ENCODE measurements around the gene RABL6.
"Not testable (repeated sequence)": the region's sequence is repeated elsewhere in the genome, so short reads cannot be mapped to it uniquely, and the experiment has no call there.

RABL6 gene

DNA sequence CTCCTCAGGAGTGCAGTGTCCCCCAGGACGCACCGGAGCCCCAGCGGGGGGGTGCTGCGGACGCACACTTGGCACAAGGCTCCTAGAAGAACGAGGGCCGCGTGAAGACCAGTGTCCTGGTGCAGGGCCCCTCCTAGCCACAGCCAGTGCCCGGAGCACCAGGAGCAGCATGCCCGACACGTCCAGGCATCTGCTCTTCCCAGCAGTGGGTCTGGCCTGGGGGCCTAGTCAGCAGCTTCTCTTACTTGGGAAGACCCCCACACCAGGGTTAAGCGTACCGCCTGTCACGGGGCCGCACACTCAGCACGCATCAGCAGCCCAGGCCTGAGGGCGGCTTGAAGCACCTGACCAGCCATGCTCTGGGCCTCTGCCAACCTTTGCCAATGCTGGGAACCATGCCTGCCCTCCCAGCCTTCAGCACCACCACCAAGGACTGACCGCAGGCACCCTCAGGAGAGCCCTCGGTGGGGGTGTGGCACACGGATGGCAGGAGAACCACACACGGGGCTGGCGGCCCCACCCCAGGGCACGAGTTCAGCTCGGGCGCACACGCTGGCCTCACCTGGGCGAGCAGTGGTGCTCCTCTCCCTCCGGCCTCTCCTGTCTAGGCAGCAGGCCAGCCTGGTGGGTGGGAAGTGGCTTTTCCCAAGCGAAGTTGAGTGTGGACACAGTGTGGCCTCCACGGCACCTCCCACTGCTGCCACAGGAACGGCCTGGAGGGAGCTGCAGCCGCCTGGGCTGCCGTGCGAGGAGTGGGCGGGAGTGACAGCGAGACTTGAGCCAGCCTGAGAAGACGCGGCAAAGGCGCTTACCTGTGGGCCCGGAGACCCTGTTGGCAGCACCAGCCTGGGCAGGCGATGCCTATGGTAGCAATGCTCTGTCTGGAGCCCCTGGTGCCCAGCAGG is 22.5 kb downstream of the RABL6 start:
- no peak overlapping the region for H3K4me3 ChIP-seq (ENCODE audit: low read depth, low read length)
- DNase-seq (ENCODE audit: low read depth) = no peak

DNA sequence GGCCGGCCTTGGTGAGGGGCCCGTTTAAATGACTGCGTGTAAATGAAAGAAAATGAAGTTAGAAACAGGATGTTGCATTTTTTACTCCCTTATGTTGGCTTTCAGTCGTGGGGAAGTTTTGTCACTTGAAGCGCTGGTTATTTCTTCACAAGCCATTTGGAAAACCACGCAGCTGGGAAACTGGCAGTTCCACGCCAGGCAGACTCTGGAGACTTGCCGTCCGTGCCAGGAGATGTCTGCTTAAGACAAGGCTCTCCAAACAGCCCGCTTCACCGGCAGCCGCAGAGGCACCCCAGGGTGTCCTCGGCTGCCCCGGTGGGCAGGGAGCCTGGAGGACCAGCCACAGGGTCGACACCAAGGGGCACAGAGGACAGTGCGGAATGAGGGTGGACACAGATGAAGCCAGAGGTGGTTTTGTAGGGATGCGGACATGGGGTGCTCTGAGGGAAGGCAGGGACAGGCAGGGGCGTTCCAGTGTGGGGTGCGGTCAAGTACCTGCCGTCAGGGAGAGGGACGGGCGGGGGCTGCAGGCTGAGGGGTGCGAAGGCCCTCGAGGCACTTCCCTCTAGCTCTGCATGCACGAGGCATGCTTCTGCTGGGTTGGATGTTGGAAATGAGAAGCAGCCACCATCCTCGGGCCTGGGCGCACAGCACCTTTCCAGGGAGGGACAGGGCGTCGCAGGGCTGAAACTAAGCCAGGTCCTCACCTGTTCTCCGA is 23.4 kb downstream of the RABL6 start:
- DNase-seq (ENCODE audit: low read depth) = no peak
- no peak overlapping the region for H3K4me3 ChIP-seq (ENCODE audit: low read depth, low read length)

DNA sequence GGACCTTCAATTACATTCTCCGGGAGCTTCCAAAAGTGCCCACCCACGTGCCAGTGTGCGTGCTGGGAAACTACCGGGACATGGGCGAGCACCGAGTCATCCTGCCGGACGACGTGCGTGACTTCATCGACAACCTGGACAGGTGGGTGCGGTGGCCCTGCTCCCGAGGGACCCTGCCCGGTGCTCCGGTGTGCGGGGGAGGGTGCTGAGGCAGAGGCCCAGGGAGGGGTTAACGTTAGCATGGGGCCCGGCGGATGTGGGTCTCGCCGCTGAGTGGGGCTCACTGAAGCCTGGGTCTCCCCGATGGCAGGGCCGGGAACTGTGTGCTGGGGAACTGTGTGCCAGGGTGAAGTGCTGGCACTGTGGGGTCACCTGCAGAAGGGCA is 24.0 kb downstream of the RABL6 start:
- DNase-seq (ENCODE audit: low read depth) = no peak
- H3K4me3 ChIP-seq (ENCODE audit: low read depth, low read length) = no peak overlapping the region

DNA sequence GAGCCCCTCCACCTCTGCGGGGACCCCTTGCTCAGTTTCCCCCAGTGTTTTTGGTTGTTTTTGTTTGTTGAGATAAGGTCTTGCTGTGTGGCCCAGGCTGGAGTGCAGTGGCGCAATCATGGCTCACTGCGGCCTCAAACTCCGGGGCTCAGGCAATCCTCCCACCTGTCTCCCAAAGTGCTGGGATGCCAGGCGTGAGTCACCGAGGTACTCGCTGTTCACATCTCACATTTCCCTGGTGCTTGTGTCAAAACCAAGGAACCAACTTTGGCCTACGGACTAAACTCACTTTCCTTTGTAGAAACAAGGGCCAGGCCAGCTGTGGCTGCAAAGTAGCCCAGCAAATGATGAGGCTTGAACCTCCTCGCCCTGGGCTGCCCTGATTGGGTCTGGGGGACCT is 24.8 kb downstream of the RABL6 start:
- no peak for DNase-seq (ENCODE audit: low read depth)
- no peak overlapping the region for H3K4me3 ChIP-seq (ENCODE audit: low read depth, low read length)

DNA sequence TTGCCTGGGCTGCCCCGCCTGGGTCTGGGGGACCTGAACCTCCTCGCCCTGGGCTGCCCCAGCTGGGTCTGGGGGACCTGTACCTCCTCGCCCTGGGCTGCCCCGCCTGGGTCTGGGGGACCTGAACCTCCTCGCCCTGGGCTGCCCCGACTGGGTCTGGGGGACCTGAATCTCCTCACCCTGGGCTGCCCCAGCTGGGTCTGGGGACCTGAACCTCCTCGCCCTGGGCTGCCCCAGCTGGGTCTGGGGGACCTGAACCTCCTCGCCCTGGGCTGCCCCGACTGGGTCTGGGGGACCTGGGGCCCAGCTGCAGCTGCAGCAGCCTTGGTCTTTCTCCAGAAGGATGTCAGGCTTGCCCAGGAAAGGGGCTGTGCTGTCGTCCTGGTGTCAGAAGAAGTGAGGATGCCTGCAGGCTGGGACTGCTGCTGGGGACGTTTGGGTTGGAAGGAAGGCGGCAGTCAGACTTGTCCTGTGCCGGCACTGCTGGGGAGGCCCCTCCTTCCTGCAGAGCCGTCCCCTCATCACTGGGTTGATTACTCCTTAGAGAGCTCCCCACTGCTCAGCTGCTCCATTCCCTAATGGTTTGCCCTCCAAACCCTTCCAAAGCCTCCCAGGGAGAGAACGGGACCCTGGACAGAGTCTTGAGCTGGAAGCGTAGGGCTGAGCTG is 25.8 kb downstream of the RABL6 start:
- not testable (repeated sequence) for DNase-seq (ENCODE audit: low read depth)

DNA sequence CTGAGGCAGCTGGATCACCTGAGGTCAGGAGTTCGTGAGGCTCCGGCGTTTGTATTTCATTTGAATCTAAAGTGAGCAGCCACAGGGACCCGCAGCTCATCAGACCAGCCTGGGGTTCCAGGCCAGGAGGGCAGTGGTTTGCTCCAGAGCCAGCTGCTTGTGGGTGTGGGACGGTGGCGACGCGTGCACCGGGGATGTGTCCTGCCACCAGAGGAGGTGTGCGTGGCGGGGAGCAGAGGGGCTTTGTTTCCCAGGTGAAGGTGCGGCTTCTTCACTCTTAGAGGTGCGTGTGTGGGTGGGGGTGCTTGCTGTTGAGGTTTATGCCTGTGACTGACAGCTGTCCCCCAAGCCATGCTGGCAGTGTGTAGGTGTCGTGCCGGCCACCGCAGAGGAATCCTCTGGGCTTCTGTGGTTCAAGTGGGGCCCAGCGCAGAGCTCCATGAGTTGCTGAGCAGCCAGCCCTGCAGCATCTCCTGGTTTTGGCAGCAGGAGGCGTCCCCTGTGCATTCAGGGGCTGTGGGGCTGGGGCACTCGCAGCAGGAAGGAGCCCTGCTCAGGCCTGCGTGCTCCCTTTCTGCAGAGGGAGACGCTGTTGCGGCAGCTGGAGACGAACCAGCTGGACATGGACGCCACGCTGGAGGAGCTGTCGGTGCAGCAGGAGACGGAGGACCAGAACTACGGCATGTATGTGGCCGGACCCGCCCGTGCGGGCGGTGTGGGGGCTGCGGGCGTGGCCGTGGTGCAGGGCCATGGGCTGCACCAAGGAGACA is 27.6 kb downstream of the RABL6 start:
- DNase-seq (ENCODE audit: low read depth) = no peak
- no peak overlapping the region for H3K4me3 ChIP-seq (ENCODE audit: low read depth, low read length)

More for the DNA sequence above, 25.8 kb downstream of the RABL6 start:
- H3K4me3 ChIP-seq (ENCODE audit: low read depth, low read length) = not testable (repeated sequence)

DNA sequence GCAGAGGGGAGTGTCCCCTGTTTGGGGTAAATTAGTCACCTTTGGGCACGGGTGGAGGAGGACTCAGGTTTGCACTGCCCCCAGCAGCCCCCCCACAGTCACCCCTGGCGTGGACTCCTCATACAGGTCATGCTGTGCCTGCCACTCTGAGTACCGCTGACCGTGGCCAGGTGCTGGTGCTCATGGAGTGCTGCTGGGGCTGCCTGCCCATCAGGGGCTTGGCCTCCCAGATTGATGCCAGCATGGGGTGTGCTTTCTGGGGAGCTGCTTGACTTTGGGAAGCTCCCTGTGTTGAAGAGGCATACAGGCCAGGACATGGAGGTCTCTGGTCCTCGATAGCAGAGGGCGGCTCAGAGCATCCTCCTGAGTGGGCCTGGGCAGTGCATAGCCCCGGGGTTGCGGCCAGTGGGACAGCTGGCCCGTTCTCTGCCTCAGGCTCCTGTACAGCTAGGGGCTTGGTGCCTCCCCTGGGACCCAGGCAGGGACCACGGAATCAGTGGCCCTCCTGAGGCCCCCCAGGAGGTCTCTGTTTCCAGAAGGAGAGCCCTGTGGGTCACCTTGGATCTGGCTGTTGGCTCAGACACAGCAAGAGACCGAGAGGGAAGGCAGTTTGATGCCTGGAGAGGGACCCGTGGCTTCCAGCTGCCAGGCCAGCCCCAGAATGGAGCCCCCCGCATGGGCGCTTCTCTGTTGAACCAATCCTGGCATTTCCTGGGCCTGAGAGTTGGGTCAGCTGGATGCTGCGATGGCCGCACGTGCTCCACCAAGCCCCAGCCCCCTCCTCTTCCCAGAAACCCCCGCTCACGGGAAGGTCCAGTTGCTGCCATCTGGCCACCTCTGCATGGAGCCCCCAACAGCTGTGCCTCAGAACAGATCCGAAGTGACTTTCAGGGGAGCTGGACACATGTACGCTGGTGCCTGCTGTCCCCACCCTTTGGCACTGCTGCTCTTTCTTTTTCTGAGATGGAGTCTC is 28.5 kb downstream of the RABL6 start:
- DNase-seq (ENCODE audit: low read depth) = no peak
- H3K4me3 ChIP-seq (ENCODE audit: low read depth, low read length) = no peak overlapping the region

DNA sequence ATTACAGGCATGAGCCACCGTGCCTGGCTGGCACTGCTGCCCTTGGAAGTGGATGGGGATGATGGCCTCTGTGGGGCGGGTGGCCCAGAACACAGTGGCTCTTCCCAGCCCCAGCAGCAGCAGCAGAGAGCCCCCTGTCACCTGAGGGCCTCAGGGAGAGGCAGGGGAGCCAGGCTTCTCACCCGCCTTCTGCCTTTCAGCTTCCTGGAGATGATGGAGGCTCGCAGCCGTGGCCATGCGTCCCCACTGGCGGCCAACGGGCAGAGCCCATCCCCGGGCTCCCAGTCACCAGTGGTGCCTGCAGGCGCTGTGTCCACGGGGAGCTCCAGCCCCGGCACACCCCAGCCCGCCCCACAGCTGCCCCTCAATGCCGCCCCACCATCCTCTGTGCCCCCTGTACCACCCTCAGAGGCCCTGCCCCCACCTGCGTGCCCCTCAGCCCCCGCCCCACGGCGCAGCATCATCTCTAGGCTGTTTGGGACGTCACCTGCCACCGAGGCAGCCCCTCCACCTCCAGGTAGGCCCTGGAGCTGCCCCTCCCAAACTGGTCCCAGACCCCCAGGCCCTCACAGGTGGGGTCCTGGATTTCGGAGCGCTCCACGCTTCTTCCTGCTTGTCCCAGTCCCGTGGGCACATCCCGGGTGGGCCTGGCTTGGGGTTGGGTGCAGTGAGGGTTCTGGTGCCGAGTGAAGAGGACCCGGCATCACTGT is 29.6 kb downstream of the RABL6 start:
- DNase-seq (ENCODE audit: low read depth) = no peak

DNA sequence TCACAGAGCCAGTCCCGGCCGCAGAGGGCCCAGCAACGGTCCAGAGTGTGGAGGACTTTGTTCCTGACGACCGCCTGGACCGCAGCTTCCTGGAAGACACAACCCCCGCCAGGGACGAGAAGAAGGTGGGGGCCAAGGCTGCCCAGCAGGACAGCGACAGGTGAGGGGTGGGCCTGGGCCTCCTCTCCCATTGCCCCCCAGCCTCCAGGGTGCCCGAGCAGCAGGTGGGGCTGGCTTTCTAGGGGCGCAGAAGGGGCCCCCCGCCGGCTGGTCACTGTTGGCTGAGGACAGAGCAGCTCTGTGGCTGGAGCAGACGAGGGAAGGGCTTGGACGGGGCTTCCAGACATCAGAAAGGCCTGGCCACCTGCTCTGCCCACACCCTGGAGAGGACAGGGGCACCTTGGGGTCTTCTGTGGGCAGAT is 30.1 kb downstream of the RABL6 start:
- H3K4me3 ChIP-seq (ENCODE audit: low read depth, low read length); DNase-seq (ENCODE audit: low read depth): not testable (repeated sequence)

More for the DNA sequence above, 29.6 kb downstream of the RABL6 start:
- H3K4me3 ChIP-seq (ENCODE audit: low read depth, low read length) = no peak overlapping the region

DNA sequence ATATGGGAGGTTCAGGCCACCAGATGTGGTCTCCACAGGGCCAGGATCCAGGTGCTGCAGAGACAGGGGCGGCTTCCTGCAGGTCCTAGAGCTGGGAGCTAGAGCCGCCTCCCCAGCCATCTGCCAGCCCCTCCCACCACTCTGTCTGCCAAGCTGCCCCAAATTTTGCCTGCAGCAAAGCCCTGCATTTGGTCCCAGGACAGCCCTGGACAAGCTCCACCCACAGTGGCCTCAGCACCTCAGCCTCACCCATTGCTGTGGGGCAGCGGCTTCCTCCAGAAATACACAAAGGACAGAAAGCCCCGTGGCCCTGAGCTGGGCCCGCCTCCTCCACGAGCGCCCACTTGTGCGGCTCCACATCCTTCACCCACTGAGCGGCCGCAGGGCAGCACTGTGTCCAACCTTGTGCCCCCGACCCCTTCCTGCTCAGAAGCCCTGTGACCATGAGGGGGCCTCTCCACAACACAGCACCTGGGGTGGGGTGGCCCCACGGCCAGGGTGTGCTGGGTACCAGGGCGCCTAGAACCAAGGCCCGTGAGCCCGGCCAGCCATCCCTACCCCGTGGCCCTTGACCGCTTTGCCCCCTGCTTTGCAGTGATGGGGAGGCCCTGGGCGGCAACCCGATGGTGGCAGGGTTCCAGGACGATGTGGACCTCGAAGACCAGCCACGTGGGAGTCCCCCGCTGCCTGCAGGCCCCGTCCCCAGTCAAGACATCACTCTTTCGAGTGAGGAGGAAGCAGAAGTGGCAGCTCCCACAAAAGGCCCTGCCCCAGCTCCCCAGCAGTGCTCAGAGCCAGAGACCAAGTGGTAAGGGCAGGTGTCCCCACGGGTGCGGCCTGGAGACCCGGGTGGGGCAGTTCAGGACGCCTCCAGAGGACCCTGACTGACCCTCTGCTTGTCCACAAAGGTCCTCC is 30.8 kb downstream of the RABL6 start:
- no peak overlapping the region for H3K4me3 ChIP-seq (ENCODE audit: low read depth, low read length)
- no peak for DNase-seq (ENCODE audit: low read depth)

DNA sequence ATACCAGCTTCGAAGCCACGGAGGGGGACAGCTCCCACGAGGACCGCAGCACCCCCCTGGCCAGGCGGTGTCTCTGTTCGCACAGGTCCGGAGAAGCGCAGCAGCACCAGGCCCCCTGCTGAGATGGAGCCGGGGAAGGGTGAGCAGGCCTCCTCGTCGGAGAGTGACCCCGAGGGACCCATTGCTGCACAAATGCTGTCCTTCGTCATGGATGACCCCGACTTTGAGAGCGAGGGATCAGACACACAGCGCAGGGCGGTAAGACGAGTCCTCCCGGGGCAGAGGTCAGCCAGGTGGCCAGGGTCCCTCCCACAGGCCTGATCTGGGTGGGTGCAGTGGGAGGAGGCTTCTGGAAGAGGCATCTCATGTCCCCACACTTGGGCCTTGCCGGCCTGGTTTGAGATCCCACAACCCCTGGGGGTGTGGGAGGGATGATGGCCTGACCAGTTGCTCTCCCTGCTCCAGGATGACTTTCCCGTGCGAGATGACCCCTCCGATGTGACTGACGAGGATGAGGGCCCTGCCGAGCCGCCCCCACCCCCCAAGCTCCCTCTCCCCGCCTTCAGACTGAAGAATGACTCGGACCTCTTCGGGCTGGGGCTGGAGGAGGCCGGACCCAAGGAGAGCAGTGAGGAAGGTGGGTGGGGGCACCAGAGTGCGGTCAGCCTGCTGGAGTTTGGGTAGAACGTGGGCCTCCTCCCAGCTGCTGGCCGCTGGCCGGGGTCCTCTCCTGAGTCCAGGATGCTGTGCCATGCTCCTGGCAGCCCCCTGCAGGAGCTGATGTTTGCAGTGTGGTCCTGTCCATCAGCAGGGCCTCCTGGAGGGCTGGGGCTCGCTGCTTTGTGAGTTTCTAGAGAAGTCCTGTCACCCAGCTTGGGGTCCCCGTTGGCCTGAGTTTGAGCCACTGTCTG is 31.7 kb downstream of the RABL6 start:
- H3K4me3 ChIP-seq (ENCODE audit: low read depth, low read length) = no peak overlapping the region
- no peak for DNase-seq (ENCODE audit: low read depth)

DNA sequence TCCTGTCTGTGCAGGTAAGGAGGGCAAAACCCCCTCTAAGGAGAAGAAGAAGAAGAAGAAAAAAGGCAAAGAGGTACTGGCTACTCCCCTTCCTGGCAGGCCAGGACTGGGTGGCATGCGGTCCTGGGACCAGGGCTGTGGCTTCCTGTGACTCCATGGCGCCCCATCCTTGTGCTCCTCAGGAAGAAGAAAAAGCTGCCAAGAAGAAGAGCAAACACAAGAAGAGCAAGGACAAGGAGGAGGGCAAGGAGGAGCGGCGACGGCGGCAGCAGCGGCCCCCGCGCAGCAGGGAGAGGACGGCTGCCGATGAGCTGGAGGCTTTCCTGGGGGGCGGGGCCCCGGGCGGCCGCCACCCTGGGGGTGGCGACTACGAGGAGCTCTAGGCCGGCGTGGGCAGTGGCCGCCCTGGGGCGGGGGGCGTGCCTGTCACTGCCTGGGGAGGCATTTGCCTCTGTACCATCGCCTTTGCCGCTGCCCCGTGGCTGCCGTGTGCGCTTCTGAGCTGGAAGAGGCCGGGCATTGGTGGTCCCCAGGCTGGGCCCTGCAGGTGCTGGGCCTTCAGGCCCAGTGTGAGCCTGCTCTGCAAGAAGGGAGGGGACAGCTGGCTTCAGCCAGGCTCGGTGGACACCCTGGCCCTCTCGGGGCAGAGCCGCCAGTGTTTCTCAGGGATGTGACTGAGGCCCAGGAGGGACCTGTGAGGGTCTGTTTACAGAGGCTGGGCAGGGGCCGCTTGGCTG is 32.6 kb downstream of the RABL6 start:
- DNase-seq (ENCODE audit: low read depth) = no peak

DNA sequence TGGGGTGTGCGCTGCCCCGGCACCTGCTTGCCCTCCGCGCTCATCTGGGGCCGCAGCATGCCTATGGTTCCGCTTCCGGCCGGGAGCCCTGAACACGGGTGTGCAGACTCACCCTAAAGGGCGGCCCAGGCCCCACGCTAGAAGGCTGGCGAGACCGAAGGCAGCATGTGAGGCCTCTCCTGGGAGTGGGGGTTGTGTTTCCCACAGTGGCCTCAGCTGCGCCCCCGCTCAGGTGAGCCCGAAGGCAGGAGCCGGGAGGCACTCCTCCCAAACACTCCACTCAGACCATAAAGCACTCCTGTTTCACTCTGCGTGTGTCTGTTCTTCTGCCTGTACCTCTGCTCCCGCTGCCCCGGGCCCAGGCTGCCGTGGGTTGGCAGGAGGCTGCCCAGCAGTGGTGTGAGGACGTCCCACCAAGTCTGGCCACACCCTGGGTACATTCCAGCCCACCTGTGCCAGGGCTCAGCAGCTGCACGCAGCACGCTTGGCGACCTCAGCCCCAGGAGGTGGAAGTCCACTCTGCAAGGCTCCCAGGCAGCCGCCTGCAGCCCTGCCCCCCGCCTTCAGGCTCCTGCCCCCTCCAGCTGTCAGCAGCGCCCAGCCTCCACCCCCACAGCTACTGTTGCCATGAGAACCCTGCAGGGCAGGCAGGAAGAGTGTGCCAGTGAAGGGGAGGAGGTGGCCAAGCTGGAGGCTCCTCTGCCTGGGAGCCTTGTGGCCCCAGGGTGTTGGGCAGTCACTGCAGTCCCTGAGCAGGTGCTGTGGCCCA is 33.3 kb downstream of the RABL6 start:
- no peak for DNase-seq (ENCODE audit: low read depth)
- H3K4me3 ChIP-seq (ENCODE audit: low read depth, low read length) = no peak overlapping the region

More for the DNA sequence above, 32.6 kb downstream of the RABL6 start:
- no peak overlapping the region for H3K4me3 ChIP-seq (ENCODE audit: low read depth, low read length)

DNA sequence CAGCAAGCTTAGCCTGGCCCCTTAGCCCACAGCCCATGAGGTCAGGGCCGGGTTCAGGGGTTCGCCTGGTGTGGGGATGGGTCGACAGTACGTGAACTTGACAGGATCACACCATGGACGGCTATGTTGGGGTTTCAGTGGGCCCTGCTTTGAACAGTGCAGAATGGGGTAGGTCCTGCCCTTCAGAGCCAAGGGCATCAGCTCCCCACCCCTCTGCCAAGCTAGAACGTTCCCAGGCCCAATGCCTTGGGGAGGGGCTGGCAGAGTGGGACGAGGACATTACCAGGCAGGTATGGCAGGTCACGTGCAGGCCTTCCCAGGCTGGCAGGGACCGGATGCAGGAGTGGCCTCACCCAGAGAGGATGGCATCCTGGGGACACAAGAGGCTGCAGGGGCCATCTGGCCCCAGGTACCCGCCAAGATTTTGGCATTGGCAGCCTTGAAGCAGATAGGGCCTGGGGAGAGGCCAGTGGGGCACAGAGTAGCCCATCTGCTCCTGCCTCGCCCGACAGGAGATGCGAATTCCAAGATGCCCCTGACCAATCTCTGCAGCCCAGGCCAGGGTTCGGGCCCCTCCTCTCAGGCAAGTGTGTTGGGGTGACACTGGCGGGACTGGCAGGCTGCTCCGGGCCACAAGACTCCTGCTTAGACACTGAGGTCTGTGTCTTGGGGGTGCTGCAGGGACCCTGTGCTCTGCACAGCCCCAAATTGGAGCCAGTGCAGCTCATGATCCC is 34.1 kb downstream of the RABL6 start:
- peak overlapping the region; percentile 52 for H3K4me3 ChIP-seq (ENCODE audit: low read depth, low read length)
- not testable (repeated sequence) for DNase-seq (ENCODE audit: low read depth)

All from skeletal muscle cell (primary cell).